Endothelial cell (in vitro differentiated cells): ENCODE data around the gene ALCAM. TPM values are rescaled to one million over a fixed set of nuclear protein-coding genes. Genes with fewer than 3 reads are reported as not detected.
"Not testable (repeated sequence)": the region's sequence is repeated elsewhere in the genome, so short reads cannot be mapped to it uniquely, and the experiment has no call there.

Source experiments
- DNase-seq: peaks from one replicate; pipeline ENCODE4 v3.0.0; 2021; ENCODE audit warnings: low spot score
- H3K27ac Mint-ChIP-seq: one replicate; pipeline ENCODE4 v1.8.0; 2021; ENCODE audit warnings: mixed read lengths, inconsistent platforms; ENCODE audit not compliant: unreplicated experiment
- H3K27me3 Mint-ChIP-seq: one replicate; pipeline ENCODE4 v1.8.0; 2021; ENCODE audit warnings: mild to moderate bottlenecking, moderate library complexity, mixed read lengths, inconsistent platforms; ENCODE audit not compliant: unreplicated experiment
- H3K36me3 Mint-ChIP-seq: one replicate; pipeline ENCODE4 v1.8.0; 2021; ENCODE audit warnings: mild to moderate bottlenecking, low read depth, mixed read lengths, inconsistent platforms; ENCODE audit not compliant: unreplicated experiment
- H3K4me1 Mint-ChIP-seq: one replicate; pipeline ENCODE4 v1.8.0; 2021; ENCODE audit warnings: mild to moderate bottlenecking, mixed read lengths, inconsistent platforms; ENCODE audit not compliant: unreplicated experiment
- H3K4me3 Mint-ChIP-seq: one replicate; pipeline ENCODE4 v1.8.0; 2021; ENCODE audit warnings: mild to moderate bottlenecking, mixed read lengths, inconsistent platforms; ENCODE audit not compliant: unreplicated experiment
- H3K9me3 Mint-ChIP-seq: one replicate; pipeline ENCODE4 v1.8.0; 2021; ENCODE audit warnings: mixed read lengths, inconsistent platforms; ENCODE audit not compliant: unreplicated experiment
- total RNA-seq: library from RNA; stranded (reverse); fragmentation: NEBNext Ultra II Directional; extraction: Animal tissue kit (Norgen Biotek cat#: 25700); gene quantifications from one replicate; pipeline ENCODE4 v1.2.1, GENCODE V29; 2021; ENCODE audit not compliant: unreplicated experiment
- TF ChIP-seq, protein P1 (sequence below): fragments of 200-600 bp; sonication (generic); IDR thresholded peaks from one replicate; pipeline ENCODE4 v1.5.0; 2021; ENCODE audit warnings: antibody characterized with exemption; ENCODE audit not compliant: unreplicated experiment

The ALCAM gene
- total RNA-seq, 1 donor from 2014 or later, result 14.0 TPM

GRCh38 chr3:105584003-105584790 lies 217.5 kb downstream of the ALCAM start:
- DNase-seq, result no peak
- Mint-ChIP-seq H3K9me3 (no peaks in the 10 kb centered on the region), H3K27me3 (no peaks in the 10 kb centered on the region), H3K27ac (no peak overlapping the region), H3K4me1 (no peaks in the 10 kb centered on the region), H3K36me3 (no peaks in the 10 kb centered on the region), H3K4me3 (no peak overlapping the region)
- TF ChIP-seq, protein P1, sequence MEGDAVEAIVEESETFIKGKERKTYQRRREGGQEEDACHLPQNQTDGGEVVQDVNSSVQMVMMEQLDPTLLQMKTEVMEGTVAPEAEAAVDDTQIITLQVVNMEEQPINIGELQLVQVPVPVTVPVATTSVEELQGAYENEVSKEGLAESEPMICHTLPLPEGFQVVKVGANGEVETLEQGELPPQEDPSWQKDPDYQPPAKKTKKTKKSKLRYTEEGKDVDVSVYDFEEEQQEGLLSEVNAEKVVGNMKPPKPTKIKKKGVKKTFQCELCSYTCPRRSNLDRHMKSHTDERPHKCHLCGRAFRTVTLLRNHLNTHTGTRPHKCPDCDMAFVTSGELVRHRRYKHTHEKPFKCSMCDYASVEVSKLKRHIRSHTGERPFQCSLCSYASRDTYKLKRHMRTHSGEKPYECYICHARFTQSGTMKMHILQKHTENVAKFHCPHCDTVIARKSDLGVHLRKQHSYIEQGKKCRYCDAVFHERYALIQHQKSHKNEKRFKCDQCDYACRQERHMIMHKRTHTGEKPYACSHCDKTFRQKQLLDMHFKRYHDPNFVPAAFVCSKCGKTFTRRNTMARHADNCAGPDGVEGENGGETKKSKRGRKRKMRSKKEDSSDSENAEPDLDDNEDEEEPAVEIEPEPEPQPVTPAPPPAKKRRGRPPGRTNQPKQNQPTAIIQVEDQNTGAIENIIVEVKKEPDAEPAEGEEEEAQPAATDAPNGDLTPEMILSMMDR, result no peak

- no peaks in the 10 kb centered on the region for H3K27me3 Mint-ChIP-seq
- H3K27ac Mint-ChIP-seq, result no peak overlapping the region
- H3K4me3 Mint-ChIP-seq, result no peak overlapping the region
- H3K4me1 Mint-ChIP-seq, result no peaks in the 10 kb centered on the region
- DNase-seq, result no peak
- H3K9me3 Mint-ChIP-seq, result no peaks in the 10 kb centered on the region
- H3K36me3 Mint-ChIP-seq, result no peaks in the 10 kb centered on the region
- TF ChIP-seq, protein P1, result no peak
Observed at GRCh38 chr3:105593315-105593714, 226.6 kb downstream of the ALCAM start.

- Mint-ChIP-seq H3K4me1 (no peaks in the 10 kb centered on the region), H3K27ac (no peak overlapping the region), H3K36me3 (no peaks in the 10 kb centered on the region), H3K4me3 (no peak overlapping the region), H3K9me3 (no peaks in the 10 kb centered on the region), H3K27me3 (no peaks in the 10 kb centered on the region)
- TF ChIP-seq, protein P1, result no peak
- DNase-seq, result no peak
Observed at GRCh38 chr3:105594219-105594618, 227.5 kb downstream of the ALCAM start.

- TF ChIP-seq, protein P1, result no peak
- Mint-ChIP-seq H3K4me1 (no peaks in the 10 kb centered on the region), H3K27ac (no peak overlapping the region), H3K36me3 (no peaks in the 10 kb centered on the region), H3K9me3 (no peaks in the 10 kb centered on the region), H3K27me3 (no peaks in the 10 kb centered on the region), H3K4me3 (no peak overlapping the region)
- DNase-seq, result no peak
Observed at GRCh38 chr3:105598042-105598796, 231.5 kb downstream of the ALCAM start.

- H3K4me3 Mint-ChIP-seq, result no peak overlapping the region
- no peaks in the 10 kb centered on the region for H3K9me3 Mint-ChIP-seq
- no peak overlapping the region for H3K27ac Mint-ChIP-seq
- no peak for DNase-seq
- H3K4me1 Mint-ChIP-seq, result no peaks in the 10 kb centered on the region
- H3K27me3 Mint-ChIP-seq, result no peaks in the 10 kb centered on the region
- TF ChIP-seq, protein P1, result no peak
- no peaks in the 10 kb centered on the region for H3K36me3 Mint-ChIP-seq
Observed at GRCh38 chr3:105599350-105599749, 232.6 kb downstream of the ALCAM start.

- not testable (repeated sequence) for H3K27me3 Mint-ChIP-seq, H3K4me3 Mint-ChIP-seq, H3K9me3 Mint-ChIP-seq, H3K27ac Mint-ChIP-seq, H3K4me1 Mint-ChIP-seq, DNase-seq, H3K36me3 Mint-ChIP-seq
Observed at GRCh38 chr3:105601756-105602155, 235.0 kb downstream of the ALCAM start.

- DNase-seq, H3K27me3 Mint-ChIP-seq, H3K36me3 Mint-ChIP-seq, H3K4me3 Mint-ChIP-seq, H3K27ac Mint-ChIP-seq, H3K4me1 Mint-ChIP-seq, H3K9me3 Mint-ChIP-seq: not testable (repeated sequence)
Observed at GRCh38 chr3:105602286-105602685, 235.6 kb downstream of the ALCAM start.
